Ovary (tissue), 3 donors: ENCODE results near the gene RIPK1.
"Not testable (repeated sequence)": the region's sequence is repeated elsewhere in the genome, so short reads cannot be mapped to it uniquely, and the experiment has no call there.

Source experiments
- POLR2A ChIP-seq: fragments of 450-650 bp; IDR thresholded peaks from one replicate; pipeline ENCODE4 v1.6.1; 2017; ENCODE audit warnings: antibody characterized with exemption, mild to moderate bottlenecking, moderate library complexity
- TF ChIP-seq, protein P1 (sequence below), 3 donors: fragments of 450-650 bp in 2 of 3; fragments of 200-600 bp in 1 of 3; IDR thresholded peaks; one replicate each; pipeline versions ENCODE4 v1.5.1 to v1.8.0; 2016 to 2022; ENCODE audit warnings: antibody characterized with exemption in 3 of 3, mild to moderate bottlenecking in 1 of 3
- donor health status: DM: no; HTN: no; CAD: no.

DNA sequence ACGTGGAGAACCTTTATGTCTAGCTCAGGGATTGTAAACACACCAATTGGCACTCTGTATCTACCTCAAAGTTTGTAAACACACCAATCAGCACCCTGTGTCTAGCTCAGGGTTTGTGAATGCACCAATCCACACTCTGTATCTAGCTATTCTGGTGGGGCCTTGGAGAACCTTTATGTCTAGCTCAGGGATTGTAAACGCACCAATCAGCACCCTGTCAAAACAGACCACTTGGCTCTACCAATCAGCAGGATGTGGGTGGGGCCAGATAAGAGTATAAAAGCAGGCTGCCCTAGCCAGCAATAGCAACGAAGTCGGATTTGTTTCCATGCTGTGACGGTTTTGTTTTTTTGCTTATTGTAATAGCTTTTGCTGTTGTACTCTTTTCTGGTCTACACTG, 40.1 kb upstream of the RIPK1 start:
- TF ChIP-seq, protein P1, sequence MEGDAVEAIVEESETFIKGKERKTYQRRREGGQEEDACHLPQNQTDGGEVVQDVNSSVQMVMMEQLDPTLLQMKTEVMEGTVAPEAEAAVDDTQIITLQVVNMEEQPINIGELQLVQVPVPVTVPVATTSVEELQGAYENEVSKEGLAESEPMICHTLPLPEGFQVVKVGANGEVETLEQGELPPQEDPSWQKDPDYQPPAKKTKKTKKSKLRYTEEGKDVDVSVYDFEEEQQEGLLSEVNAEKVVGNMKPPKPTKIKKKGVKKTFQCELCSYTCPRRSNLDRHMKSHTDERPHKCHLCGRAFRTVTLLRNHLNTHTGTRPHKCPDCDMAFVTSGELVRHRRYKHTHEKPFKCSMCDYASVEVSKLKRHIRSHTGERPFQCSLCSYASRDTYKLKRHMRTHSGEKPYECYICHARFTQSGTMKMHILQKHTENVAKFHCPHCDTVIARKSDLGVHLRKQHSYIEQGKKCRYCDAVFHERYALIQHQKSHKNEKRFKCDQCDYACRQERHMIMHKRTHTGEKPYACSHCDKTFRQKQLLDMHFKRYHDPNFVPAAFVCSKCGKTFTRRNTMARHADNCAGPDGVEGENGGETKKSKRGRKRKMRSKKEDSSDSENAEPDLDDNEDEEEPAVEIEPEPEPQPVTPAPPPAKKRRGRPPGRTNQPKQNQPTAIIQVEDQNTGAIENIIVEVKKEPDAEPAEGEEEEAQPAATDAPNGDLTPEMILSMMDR (IDR thresholded peaks at IDR 0.05): not testable (repeated sequence)
- TF ChIP-seq POLR2A: not testable (repeated sequence)
